BLaER1 (cell line): ENCODE measurements around the gene SMDT1.

Source experiments
- H3K27ac ChIP-seq: shearing (Covaris generic); formaldehyde crosslinking; 2 replicates; pipeline ENCODE4 v1.8.1; 2022
- H3K27me3 ChIP-seq: shearing (Covaris generic); formaldehyde crosslinking; 2 replicates; pipeline ENCODE4 v1.8.1; 2022
- H3K36me3 ChIP-seq: shearing (Covaris generic); formaldehyde crosslinking; 2 replicates; pipeline ENCODE4 v1.8.1; 2022
- H3K4me1 ChIP-seq: shearing (Covaris generic); formaldehyde crosslinking; 2 replicates; pipeline ENCODE4 v1.8.1; 2022
- H3K4me2 ChIP-seq: shearing (Covaris generic); formaldehyde crosslinking; 2 replicates; pipeline ENCODE4 v1.8.1; 2022
- H3K4me3 ChIP-seq: shearing (Covaris generic); formaldehyde crosslinking; 2 replicates; pipeline ENCODE4 v1.8.1; 2022
- H3K9ac ChIP-seq: shearing (Covaris generic); formaldehyde crosslinking; 2 replicates; pipeline ENCODE4 v1.8.1; 2022
- H3K9me3 ChIP-seq: shearing (Covaris generic); formaldehyde crosslinking; 2 replicates; pipeline ENCODE4 v1.8.1; 2022
- H4K20me1 ChIP-seq: shearing (Covaris generic); formaldehyde crosslinking; 2 replicates; pipeline ENCODE4 v1.8.1; 2022
- Cebpa-rat ChIP-seq: shearing (Covaris generic); IDR thresholded peaks from 2 replicates; pipeline ENCODE4 v1.8.1; 2022

Gene SMDT1

GRCh38 chr22:42131562-42131961, 52.1 kb downstream of the SMDT1 start:
- TF ChIP-seq Cebpa-rat, result no peak
- Histone ChIP-seq H3K27ac (no peak overlapping the region), H3K4me1 (peaks cover 31% of the 10 kb centered on the region), H3K9ac (no peak overlapping the region), H4K20me1 (no peaks in the 10 kb centered on the region), H3K9me3 (no peaks in the 10 kb centered on the region), H3K4me3 (no peak overlapping the region), H3K27me3 (no peaks in the 10 kb centered on the region), H3K4me2 (no peak overlapping the region), H3K36me3 (no peaks in the 10 kb centered on the region)

GRCh38 chr22:42132457-42132856, 53.0 kb downstream of the SMDT1 start:
- Histone ChIP-seq H3K4me1 (peaks cover 31% of the 10 kb centered on the region), H3K4me2 (peak overlapping the region; percentile 32), H3K27me3 (no peaks in the 10 kb centered on the region), H3K4me3 (no peak overlapping the region), H3K9ac (no peak overlapping the region), H4K20me1 (no peaks in the 10 kb centered on the region), H3K9me3 (no peaks in the 10 kb centered on the region), H3K36me3 (no peaks in the 10 kb centered on the region), H3K27ac (no peak overlapping the region)
- no peak for TF ChIP-seq Cebpa-rat
